Lower leg skin (tissue), 3 donors: ENCODE data around the gene TFAP2C.

Experiments
- CTCF ChIP-seq, 3 donors: fragments of 450-650 bp; IDR thresholded peaks; one replicate each; pipeline ENCODE4 v1.5.1; 2016; ENCODE audit warnings: antibody characterized with exemption in 3 of 3, mild to moderate bottlenecking in 3 of 3, moderate library complexity in 2 of 3
- POLR2A ChIP-seq, 2 donors: fragments of 450-650 bp; IDR thresholded peaks; one replicate each; pipeline ENCODE4 v1.6.1; 2016 to 2017; ENCODE audit warnings: antibody characterized with exemption in 2 of 2, mild to moderate bottlenecking in 1 of 2, moderate library complexity in 1 of 2

DNA sequence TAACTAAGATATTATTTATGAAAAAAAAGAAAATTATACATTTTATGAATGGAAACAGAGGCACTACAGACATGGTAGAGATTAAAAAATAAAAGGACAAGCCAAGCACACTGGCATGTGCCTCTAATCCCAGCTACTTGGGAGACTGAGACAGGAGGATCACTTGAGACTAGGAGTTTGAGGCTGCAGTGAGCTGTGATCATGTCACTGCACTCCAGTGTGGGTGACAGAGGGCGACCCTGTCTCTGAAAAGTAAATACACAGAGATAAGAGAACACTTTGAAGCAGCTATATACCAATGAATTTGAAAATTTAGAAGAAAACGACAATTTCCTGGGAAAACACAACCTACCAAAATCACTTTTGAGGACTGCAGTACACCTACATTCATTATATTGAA lies 47.4 kb upstream of the TFAP2C start:
- TF ChIP-seq POLR2A (IDR thresholded peaks at IDR 0.05) = no peak
- TF ChIP-seq CTCF (IDR thresholded peaks at IDR 0.05) = no peak
